Measurements from ENCODE around the gene NFIB. TPM values are rescaled to one million over a fixed set of nuclear protein-coding genes. Genes with fewer than 3 reads are reported as not detected.

NFIB gene
- total RNA-seq, 2 experiments from 2014 or later, result not detected

GRCh38 chr9:14212077-14212476 lies 101.9 kb downstream of the NFIB start:
- H3K4me1 Mint-ChIP-seq (ENCODE audit: low read depth), result no peaks in the 10 kb centered on the region
- H3K9me3 Mint-ChIP-seq, result no peaks in the 10 kb centered on the region
- ATAC-seq (no peak), DNase-seq (no peak)
- ChIA-PET CTCF (no interaction called here), POLR2A (no interaction called here)
- H3K27ac Mint-ChIP-seq, result no peak overlapping the region
- peaks cover 2% of the 10 kb centered on the region for H3K27me3 Mint-ChIP-seq
- TF ChIP-seq, protein P1, sequence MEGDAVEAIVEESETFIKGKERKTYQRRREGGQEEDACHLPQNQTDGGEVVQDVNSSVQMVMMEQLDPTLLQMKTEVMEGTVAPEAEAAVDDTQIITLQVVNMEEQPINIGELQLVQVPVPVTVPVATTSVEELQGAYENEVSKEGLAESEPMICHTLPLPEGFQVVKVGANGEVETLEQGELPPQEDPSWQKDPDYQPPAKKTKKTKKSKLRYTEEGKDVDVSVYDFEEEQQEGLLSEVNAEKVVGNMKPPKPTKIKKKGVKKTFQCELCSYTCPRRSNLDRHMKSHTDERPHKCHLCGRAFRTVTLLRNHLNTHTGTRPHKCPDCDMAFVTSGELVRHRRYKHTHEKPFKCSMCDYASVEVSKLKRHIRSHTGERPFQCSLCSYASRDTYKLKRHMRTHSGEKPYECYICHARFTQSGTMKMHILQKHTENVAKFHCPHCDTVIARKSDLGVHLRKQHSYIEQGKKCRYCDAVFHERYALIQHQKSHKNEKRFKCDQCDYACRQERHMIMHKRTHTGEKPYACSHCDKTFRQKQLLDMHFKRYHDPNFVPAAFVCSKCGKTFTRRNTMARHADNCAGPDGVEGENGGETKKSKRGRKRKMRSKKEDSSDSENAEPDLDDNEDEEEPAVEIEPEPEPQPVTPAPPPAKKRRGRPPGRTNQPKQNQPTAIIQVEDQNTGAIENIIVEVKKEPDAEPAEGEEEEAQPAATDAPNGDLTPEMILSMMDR (IDR thresholded peaks at IDR 0.05), result no peak
- no peaks in the 10 kb centered on the region for H3K36me3 Mint-ChIP-seq (ENCODE audit: low read depth)
- intact Hi-C loops (cut with micrococcal nuclease), result no loop called here
- no peak overlapping the region for H3K4me3 Mint-ChIP-seq

GRCh38 chr9:14211564-14211963 lies 102.4 kb downstream of the NFIB start:
- Mint-ChIP-seq H3K4me1 (ENCODE audit: low read depth) (no peaks in the 10 kb centered on the region), H3K27me3 (peaks cover 2% of the 10 kb centered on the region), H3K27ac (no peak overlapping the region), H3K36me3 (ENCODE audit: low read depth) (no peaks in the 10 kb centered on the region), H3K9me3 (no peaks in the 10 kb centered on the region), H3K4me3 (no peak overlapping the region)
- no peak for ATAC-seq
- ChIA-PET POLR2A (no interaction called here), CTCF (no interaction called here)
- intact Hi-C loops (cut with micrococcal nuclease), result no loop called here
- no peak for DNase-seq
- TF ChIP-seq, protein P1 (IDR thresholded peaks at IDR 0.05), result no peak

DNA sequence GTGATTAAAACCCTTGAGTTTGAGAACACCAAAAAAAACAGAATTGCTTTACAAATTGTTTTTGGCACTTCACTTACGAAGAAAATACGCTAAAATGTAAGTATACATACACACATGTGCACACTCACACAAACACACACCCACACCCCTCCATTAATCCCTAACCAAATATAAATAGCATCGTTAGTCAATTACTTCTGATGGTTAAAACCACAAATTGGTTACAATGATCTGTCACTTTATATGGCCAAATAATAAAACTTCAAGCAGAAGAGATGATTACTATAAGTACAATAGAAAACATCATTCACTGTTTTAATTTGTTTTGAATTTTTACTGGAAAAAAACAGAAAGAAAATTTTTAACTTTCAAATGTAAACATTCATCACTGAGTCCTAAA lies 103.5 kb downstream of the NFIB start:
- no peak overlapping the region for H3K4me3 Mint-ChIP-seq
- intact Hi-C loops (cut with micrococcal nuclease), result no loop called here
- H3K36me3 Mint-ChIP-seq (ENCODE audit: low read depth), result no peaks in the 10 kb centered on the region
- H3K27ac Mint-ChIP-seq, result no peak overlapping the region
- peaks cover 2% of the 10 kb centered on the region for H3K27me3 Mint-ChIP-seq
- no peaks in the 10 kb centered on the region for H3K4me1 Mint-ChIP-seq (ENCODE audit: low read depth)
- POLR2A ChIA-PET, result no interaction called here
- CTCF ChIA-PET, result no interaction called here
- TF ChIP-seq, protein P1 (IDR thresholded peaks at IDR 0.05), result no peak
- ATAC-seq (no peak), DNase-seq (no peak)
- no peaks in the 10 kb centered on the region for H3K9me3 Mint-ChIP-seq

DNA sequence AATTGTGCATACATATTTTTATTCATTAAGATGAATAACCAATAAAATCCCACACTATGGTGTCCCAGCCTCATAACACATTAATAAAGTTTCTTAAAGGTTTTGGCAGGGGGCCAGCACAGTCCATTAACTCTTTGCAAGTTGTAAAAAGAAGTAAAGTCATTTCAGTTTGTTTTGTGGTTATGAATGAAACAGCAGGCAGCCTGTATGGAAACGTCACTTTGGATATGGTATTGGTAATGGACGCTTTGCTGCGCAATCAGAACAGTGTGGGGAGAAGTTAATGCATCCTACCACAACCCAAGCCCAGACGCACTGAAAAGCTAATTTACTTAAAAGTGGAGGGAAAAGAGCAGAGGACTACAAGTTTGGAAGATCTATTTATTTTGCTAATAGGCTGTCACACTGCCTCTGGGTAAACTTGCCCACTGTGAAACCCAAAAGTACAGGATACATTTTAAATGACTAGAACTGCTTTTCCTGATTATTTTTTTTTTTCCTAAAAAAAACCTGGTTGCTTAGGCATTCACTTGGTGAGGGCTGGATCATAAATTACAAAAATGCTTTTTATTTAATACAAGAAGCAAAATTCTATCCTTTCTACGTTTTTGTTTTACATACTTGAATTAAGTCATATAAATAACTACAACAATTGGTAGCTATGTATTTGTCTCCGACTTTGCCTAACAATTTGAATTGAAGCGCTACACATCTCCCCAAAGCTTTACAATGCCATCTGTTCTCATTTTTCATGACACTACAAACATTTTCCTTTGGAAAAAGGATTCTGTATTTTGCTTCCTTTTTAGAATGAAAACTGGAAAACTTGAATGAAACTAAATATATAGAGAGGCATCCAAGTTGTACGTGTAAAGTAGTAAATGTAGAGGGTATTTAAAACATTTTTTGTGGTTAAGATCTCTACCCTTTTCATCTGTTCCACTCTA lies 104.3 kb downstream of the NFIB start:
- Mint-ChIP-seq H3K4me1 (ENCODE audit: low read depth) (no peaks in the 10 kb centered on the region), H3K27ac (no peak overlapping the region), H3K36me3 (ENCODE audit: low read depth) (no peaks in the 10 kb centered on the region), H3K9me3 (no peaks in the 10 kb centered on the region), H3K4me3 (no peak overlapping the region), H3K27me3 (peaks cover 2% of the 10 kb centered on the region)
- TF ChIP-seq, protein P1 (IDR thresholded peaks at IDR 0.05), result no peak
- ATAC-seq, result no peak
- intact Hi-C loops (cut with micrococcal nuclease), result no loop called here
- no peak for DNase-seq
- CTCF ChIA-PET, result no interaction called here
- POLR2A ChIA-PET, result no interaction called here

DNA sequence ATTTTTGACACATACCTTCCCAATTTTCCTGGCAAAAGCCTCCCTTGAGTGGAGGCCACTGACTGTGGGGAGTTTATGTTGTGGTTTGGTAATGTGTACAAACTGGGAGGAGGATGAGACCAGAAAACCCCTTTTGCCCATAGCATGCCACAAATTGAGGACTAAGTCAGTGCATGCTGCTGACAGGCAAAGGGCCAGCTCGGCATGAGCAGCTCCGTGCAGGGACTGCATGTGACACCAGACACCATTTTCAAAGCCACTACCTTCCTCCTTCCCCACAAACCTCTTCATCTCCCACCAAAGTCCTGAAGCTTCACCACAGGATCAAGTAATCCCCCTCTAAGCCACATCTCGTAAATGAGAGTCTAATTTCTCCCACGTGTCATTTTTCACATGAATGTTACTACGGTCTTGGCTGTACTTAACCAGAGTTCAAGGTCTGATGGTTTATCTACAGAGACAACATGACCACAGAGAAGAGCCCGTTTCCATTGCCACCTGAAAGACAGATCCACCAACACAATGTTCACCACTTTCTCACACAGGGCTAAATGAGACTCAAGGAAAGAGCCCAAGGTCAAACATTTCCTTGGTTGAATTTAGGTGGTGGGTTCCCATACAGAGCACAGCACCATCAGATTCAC lies 106.5 kb downstream of the NFIB start:
- no peak for ATAC-seq
- TF ChIP-seq, protein P1 (IDR thresholded peaks at IDR 0.05), result no peak
- Mint-ChIP-seq H3K27me3 (peaks cover 2% of the 10 kb centered on the region), H3K4me1 (ENCODE audit: low read depth) (no peaks in the 10 kb centered on the region), H3K9me3 (no peaks in the 10 kb centered on the region), H3K27ac (no peak overlapping the region), H3K4me3 (no peak overlapping the region), H3K36me3 (ENCODE audit: low read depth) (no peaks in the 10 kb centered on the region)
- intact Hi-C loops (cut with micrococcal nuclease), result no loop called here
- POLR2A ChIA-PET, result interaction anchor here (0.7 kb wide), 1 partner anchor 200 kb away, joined by 3 read pairs; no protein-coding TSS in a partner anchor
- CTCF ChIA-PET, result no interaction called here
- no peak for DNase-seq
